ENCODE measurements around the gene LMAN2L.

GRCh38 chr2:96754317-96754716 lies 14.5 kb upstream of the LMAN2L start:
- TF ChIP-seq, protein P1, sequence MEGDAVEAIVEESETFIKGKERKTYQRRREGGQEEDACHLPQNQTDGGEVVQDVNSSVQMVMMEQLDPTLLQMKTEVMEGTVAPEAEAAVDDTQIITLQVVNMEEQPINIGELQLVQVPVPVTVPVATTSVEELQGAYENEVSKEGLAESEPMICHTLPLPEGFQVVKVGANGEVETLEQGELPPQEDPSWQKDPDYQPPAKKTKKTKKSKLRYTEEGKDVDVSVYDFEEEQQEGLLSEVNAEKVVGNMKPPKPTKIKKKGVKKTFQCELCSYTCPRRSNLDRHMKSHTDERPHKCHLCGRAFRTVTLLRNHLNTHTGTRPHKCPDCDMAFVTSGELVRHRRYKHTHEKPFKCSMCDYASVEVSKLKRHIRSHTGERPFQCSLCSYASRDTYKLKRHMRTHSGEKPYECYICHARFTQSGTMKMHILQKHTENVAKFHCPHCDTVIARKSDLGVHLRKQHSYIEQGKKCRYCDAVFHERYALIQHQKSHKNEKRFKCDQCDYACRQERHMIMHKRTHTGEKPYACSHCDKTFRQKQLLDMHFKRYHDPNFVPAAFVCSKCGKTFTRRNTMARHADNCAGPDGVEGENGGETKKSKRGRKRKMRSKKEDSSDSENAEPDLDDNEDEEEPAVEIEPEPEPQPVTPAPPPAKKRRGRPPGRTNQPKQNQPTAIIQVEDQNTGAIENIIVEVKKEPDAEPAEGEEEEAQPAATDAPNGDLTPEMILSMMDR (conservative IDR thresholded peaks at IDR 0.05), result no peak
- no peak for TF ChIP-seq EZH2 (IDR thresholded peaks at IDR 0.05; ENCODE audit: low read depth)
